Activated naive CD4-positive, alpha-beta T cell treated with anti-CD3 and anti-CD28 coated beads, Interleukin-2, amount 10 ng/mL, durations not matched to agents 7 days and 5 days (primary cell): ENCODE data around the gene HEY2.
"Not testable (repeated sequence)": the region's sequence is repeated elsewhere in the genome, so short reads cannot be mapped to it uniquely, and the experiment has no call there.

ENCODE experiments used
- CTCF ChIA-PET: fragments of 350-600 bp; sonication (Branson Sonifier 250); formaldehyde crosslinking; loops from one replicate; lab custom pipeline; 2021; ENCODE audit warnings: antibody characterized with exemption; lab: Charles Lee
- DNase-seq: peaks from one replicate; pipeline ENCODE4 v3.0.0-alpha.2; 2020
- H3K27ac Mint-ChIP-seq: one replicate; pipeline ENCODE4 v1.8.0; 2021; ENCODE audit warnings: mild to moderate bottlenecking, moderate library complexity, mixed read lengths
- H3K27me3 Mint-ChIP-seq: one replicate; pipeline ENCODE4 v1.8.0; 2021; ENCODE audit warnings: mild to moderate bottlenecking, mixed read lengths
- H3K36me3 Mint-ChIP-seq: one replicate; pipeline ENCODE4 v1.8.0; 2021; ENCODE audit warnings: mixed read lengths
- H3K4me1 Mint-ChIP-seq: one replicate; pipeline ENCODE4 v1.8.0; 2021; ENCODE audit warnings: mixed read lengths
- H3K4me3 Mint-ChIP-seq: one replicate; pipeline ENCODE4 v1.8.0; 2021; ENCODE audit warnings: mild to moderate bottlenecking, moderate library complexity, mixed read lengths
- H3K9me3 Mint-ChIP-seq: one replicate; pipeline ENCODE4 v1.8.0; 2021; ENCODE audit warnings: mixed read lengths

Gene HEY2

GRCh38 chr6:125766641-125767040, 17.2 kb downstream of the HEY2 start:
- peaks cover 5% of the 10 kb centered on the region for H3K4me1 Mint-ChIP-seq
- H3K9me3 Mint-ChIP-seq: no peaks in the 10 kb centered on the region
- no peaks in the 10 kb centered on the region for H3K36me3 Mint-ChIP-seq
- no peak overlapping the region for H3K4me3 Mint-ChIP-seq
- H3K27me3 Mint-ChIP-seq: peaks cover 30% of the 10 kb centered on the region
- H3K27ac Mint-ChIP-seq: no peak overlapping the region
- DNase-seq: no peak
- CTCF ChIA-PET: interaction anchor here (7.1 kb wide), 1 partner anchor 455 kb away, joined by 49 read pairs; no protein-coding TSS in a partner anchor

- peaks cover 28% of the 10 kb centered on the region for H3K27me3 Mint-ChIP-seq
- no peak overlapping the region for H3K27ac Mint-ChIP-seq
- H3K9me3 Mint-ChIP-seq: no peaks in the 10 kb centered on the region
- no peaks in the 10 kb centered on the region for H3K36me3 Mint-ChIP-seq
- CTCF ChIA-PET: interaction anchor here (0.9 to 7.1 kb wide), 8 partner anchors 13 to 577 kb away, joined by 3 to 49 read pairs (median 4); no protein-coding TSS in a partner anchor
- DNase-seq: no peak
- H3K4me1 Mint-ChIP-seq: peaks cover 3% of the 10 kb centered on the region
- H3K4me3 Mint-ChIP-seq: no peak overlapping the region
Observed at GRCh38 chr6:125769147-125769783, 19.8 kb downstream of the HEY2 start.

- H3K9me3 Mint-ChIP-seq: no peaks in the 10 kb centered on the region
- no peak overlapping the region for H3K27ac Mint-ChIP-seq
- H3K36me3 Mint-ChIP-seq: no peaks in the 10 kb centered on the region
- H3K27me3 Mint-ChIP-seq: peaks cover 27% of the 10 kb centered on the region
- H3K4me1 Mint-ChIP-seq: no peaks in the 10 kb centered on the region
- CTCF ChIA-PET: interaction anchor here (0.7 to 1.2 kb wide), 2 partner anchors 85 to 460 kb away, joined by 3 read pairs; no protein-coding TSS in a partner anchor
- H3K4me3 Mint-ChIP-seq: no peak overlapping the region
- DNase-seq: no peak
Observed at GRCh38 chr6:125773387-125774341, 24.2 kb downstream of the HEY2 start.

GRCh38 chr6:125776107-125776826, 26.8 kb downstream of the HEY2 start:
- H3K9me3 Mint-ChIP-seq, H3K4me3 Mint-ChIP-seq, DNase-seq, H3K4me1 Mint-ChIP-seq, H3K36me3 Mint-ChIP-seq, H3K27ac Mint-ChIP-seq: not testable (repeated sequence)
- H3K27me3 Mint-ChIP-seq: peaks cover 24% of the 10 kb centered on the region
- CTCF ChIA-PET: interaction anchor here (2.9 kb wide), 1 partner anchor 198 kb away, joined by 10 read pairs; no protein-coding TSS in a partner anchor

- peaks cover 20% of the 10 kb centered on the region for H3K27me3 Mint-ChIP-seq
- H3K27ac Mint-ChIP-seq: no peak overlapping the region
- H3K4me1 Mint-ChIP-seq: peaks cover 16% of the 10 kb centered on the region
- H3K9me3 Mint-ChIP-seq: no peaks in the 10 kb centered on the region
- CTCF ChIA-PET: interaction anchor here (1.2 to 2.9 kb wide), 6 partner anchors 11 to 603 kb away, joined by 3 to 65 read pairs (median 12); partner anchors contain the start of gene NCOA7
- H3K4me3 Mint-ChIP-seq: no peak overlapping the region
- peaks cover 7% of the 10 kb centered on the region for H3K36me3 Mint-ChIP-seq
- peak; percentile 87 for DNase-seq
Observed at GRCh38 chr6:125779924-125780539, 30.6 kb downstream of the HEY2 start.

GRCh38 chr6:125780540-125781313, 31.3 kb downstream of the HEY2 start:
- H3K36me3 Mint-ChIP-seq: peaks cover 8% of the 10 kb centered on the region
- H3K9me3 Mint-ChIP-seq: no peaks in the 10 kb centered on the region
- DNase-seq: peak; percentile 56
- peaks cover 18% of the 10 kb centered on the region for H3K27me3 Mint-ChIP-seq
- no peak overlapping the region for H3K27ac Mint-ChIP-seq
- H3K4me1 Mint-ChIP-seq: peaks cover 16% of the 10 kb centered on the region
- H3K4me3 Mint-ChIP-seq: no peak overlapping the region
- CTCF ChIA-PET: interaction anchor here (0.7 to 2.9 kb wide), 19 partner anchors 10 to 602 kb away, joined by 3 to 65 read pairs (median 4); partner anchors contain the start of genes HINT3 and NCOA7

- Mint-ChIP-seq H3K4me1 (peaks cover 18% of the 10 kb centered on the region), H3K9me3 (no peaks in the 10 kb centered on the region), H3K27me3 (peaks cover 11% of the 10 kb centered on the region), H3K4me3 (no peak overlapping the region), H3K36me3 (peaks cover 12% of the 10 kb centered on the region), H3K27ac (no peak overlapping the region)
- CTCF ChIA-PET: interaction anchor here (0.6 to 2.9 kb wide), 20 partner anchors 9 to 601 kb away, joined by 3 to 65 read pairs (median 4); partner anchors contain the start of genes HINT3 and NCOA7
- DNase-seq: peak; percentile 69
Observed at GRCh38 chr6:125781314-125781868, 32.0 kb downstream of the HEY2 start.

- H3K4me3 Mint-ChIP-seq: no peak overlapping the region
- H3K36me3 Mint-ChIP-seq: peaks cover 25% of the 10 kb centered on the region
- DNase-seq: no peak
- CTCF ChIA-PET: interaction anchor here (2.8 to 4.1 kb wide), 2 partner anchors 169 to 173 kb away, joined by 9 to 23 read pairs; partner anchors contain the start of gene HINT3
- peaks cover 31% of the 10 kb centered on the region for H3K4me1 Mint-ChIP-seq
- no peaks in the 10 kb centered on the region for H3K27me3 Mint-ChIP-seq
- H3K9me3 Mint-ChIP-seq: no peaks in the 10 kb centered on the region
- no peak overlapping the region for H3K27ac Mint-ChIP-seq
Observed at GRCh38 chr6:125784365-125784764, 34.9 kb downstream of the HEY2 start.

- Mint-ChIP-seq H3K9me3 (no peaks in the 10 kb centered on the region), H3K36me3 (peaks cover 25% of the 10 kb centered on the region), H3K27me3 (no peaks in the 10 kb centered on the region), H3K4me1 (peaks cover 47% of the 10 kb centered on the region), H3K27ac (no peak overlapping the region), H3K4me3 (no peak overlapping the region)
- no peak for DNase-seq
- CTCF ChIA-PET: interaction anchor here (5.7 to 7.0 kb wide), 2 partner anchors 167 to 187 kb away, joined by 33 to 140 read pairs; partner anchors contain the start of gene HINT3
Observed at GRCh38 chr6:125787791-125788190, 38.4 kb downstream of the HEY2 start.

GRCh38 chr6:125789167-125789566, 39.7 kb downstream of the HEY2 start:
- Mint-ChIP-seq H3K9me3 (no peaks in the 10 kb centered on the region), H3K27me3 (no peaks in the 10 kb centered on the region), H3K4me1 (peaks cover 54% of the 10 kb centered on the region), H3K4me3 (peak overlapping the region; percentile 91), H3K36me3 (peaks cover 29% of the 10 kb centered on the region), H3K27ac (peak overlapping the region; percentile 99)
- CTCF ChIA-PET: interaction anchor here (1.3 to 7.0 kb wide), 8 partner anchors 8 to 479 kb away, joined by 3 to 140 read pairs (median 24); partner anchors contain the start of gene HINT3
- DNase-seq: peak; percentile 28

GRCh38 chr6:125789576-125790357, 40.3 kb downstream of the HEY2 start:
- H3K4me1 Mint-ChIP-seq: peaks cover 55% of the 10 kb centered on the region
- DNase-seq: peak; percentile 56
- peaks cover 26% of the 10 kb centered on the region for H3K36me3 Mint-ChIP-seq
- H3K9me3 Mint-ChIP-seq: no peaks in the 10 kb centered on the region
- CTCF ChIA-PET: interaction anchor here (0.7 to 7.0 kb wide), 20 partner anchors 8 to 482 kb away, joined by 3 to 140 read pairs (median 6); partner anchors contain the start of genes HINT3 and TRMT11
- peak overlapping the region; percentile 99 for H3K27ac Mint-ChIP-seq
- H3K27me3 Mint-ChIP-seq: no peaks in the 10 kb centered on the region
- H3K4me3 Mint-ChIP-seq: peak overlapping the region; percentile 91
